GM23248 (cell line): ENCODE measurements around the gene ABHD16A. TPM values are rescaled to one million over a fixed set of nuclear protein-coding genes. Genes with fewer than 3 reads are reported as not detected.

Source experiments
- DNase-seq: peaks from one replicate; pipeline ENCODE4 v3.0.0-alpha.2; 2015
- H2AFZ ChIP-seq: fragments of 200-600 bp; sonication (generic); 2 replicates; pipeline ENCODE4 v1.6.1; 2016; ENCODE audit warnings: antibody characterized with exemption
- H3F3A ChIP-seq: fragments of 200-600 bp; sonication (generic); 2 replicates; pipeline ENCODE4 v1.6.1; 2016; ENCODE audit warnings: mild to moderate bottlenecking, antibody characterized with exemption, mixed run types; ENCODE audit not compliant: insufficient read depth
- H3K27ac ChIP-seq: fragments of 200-600 bp; sonication (generic); 2 replicates; pipeline ENCODE4 v1.5.1; 2016; ENCODE audit warnings: mild to moderate bottlenecking
- H3K27me3 ChIP-seq: fragments of 200-600 bp; sonication (generic); replicated peaks from 2 replicates; pipeline ENCODE4 v1.6.1; 2016; ENCODE audit warnings: mild to moderate bottlenecking; ENCODE audit not compliant: insufficient read depth
- H3K36me3 ChIP-seq: fragments of 200-600 bp; sonication (generic); 2 replicates; pipeline ENCODE4 v1.6.1; 2016; ENCODE audit warnings: low read depth, mild to moderate bottlenecking
- H3K4me1 ChIP-seq: fragments of 200-600 bp; sonication (generic); 2 replicates; pipeline ENCODE4 v1.6.1; 2016; ENCODE audit warnings: mild to moderate bottlenecking; ENCODE audit not compliant: insufficient read depth
- H3K4me2 ChIP-seq: fragments of 200-600 bp; sonication (generic); one replicate; pipeline ENCODE4 v1.6.1; 2016; ENCODE audit warnings: mild to moderate bottlenecking; ENCODE audit not compliant: unreplicated experiment
- H3K4me3 ChIP-seq: fragments of 200-600 bp; sonication (generic); 2 replicates; pipeline ENCODE4 v1.5.1; 2016; ENCODE audit warnings: mild to moderate bottlenecking
- H3K79me2 ChIP-seq: fragments of 200-600 bp; sonication (generic); 2 replicates; pipeline ENCODE4 v1.6.1; 2016; ENCODE audit warnings: mild to moderate bottlenecking; ENCODE audit not compliant: insufficient read depth
- H3K9ac ChIP-seq: fragments of 200-600 bp; sonication (generic); 2 replicates; pipeline ENCODE4 v1.6.1; 2016; ENCODE audit warnings: mild to moderate bottlenecking
- H3K9me2 ChIP-seq: fragments of 200-600 bp; sonication (generic); 2 replicates; pipeline ENCODE4 v1.6.1; 2016; ENCODE audit warnings: mixed run types, mild to moderate bottlenecking, moderate library complexity; ENCODE audit not compliant: insufficient read depth
- H3K9me3 ChIP-seq: fragments of 200-600 bp; sonication (generic); one replicate; pipeline ENCODE4 v1.6.1; 2017; ENCODE audit warnings: low read depth
- H4K20me1 ChIP-seq: fragments of 200-600 bp; sonication (generic); 2 replicates; pipeline ENCODE4 v1.6.0; 2016; ENCODE audit not compliant: insufficient read depth
- EZH2 ChIP-seq: fragments of 200-600 bp; sonication (generic); IDR thresholded peaks from 2 replicates; pipeline ENCODE4 v1.6.1; 2018; ENCODE audit warnings: antibody characterized with exemption, mild to moderate bottlenecking; ENCODE audit not compliant: insufficient read depth, poor library complexity, severe bottlenecking
- EZH2phosphoT487 ChIP-seq: fragments of 200-600 bp; sonication (generic); IDR thresholded peaks from 2 replicates; pipeline ENCODE4 v1.6.1; 2018; ENCODE audit warnings: antibody characterized with exemption, moderate library complexity, mild to moderate bottlenecking, low read depth; ENCODE audit not compliant: insufficient read depth
- WGBS, 2 experiments: methylation state at CpG; one replicate each; pipeline ENCODE4 v1.1.6; 2015 to 2017; ENCODE audit warnings: low lambda C conversion rate in 2 of 2, low coverage in 1 of 2; ENCODE audit errors: missing lambda C conversion rate in 2 of 2; 5-methylcytosine and 5-hydroxymethylcytosine counted together
- in situ Hi-C: fragments of 300-500 bp; cut with MboI; formaldehyde crosslinking; loops from 2 replicates; pipeline ENCODE4 v1.15.0; 2020
- polyA plus RNA-seq: library from polyadenylated mRNA; unstranded; fragments of >200 nt; fragmentation: Nextera tagmentation; extraction: Ambion mirVana; gene quantifications from 2 replicates; pipeline ENCODE4 v1.2.1, GENCODE V29; 2016
- total RNA-seq: library from RNA; depleted of rRNA; stranded (reverse); fragments of >200 nt; shearing (Covaris generic); gene quantifications from 2 replicates; pipeline ENCODE4 v1.2.3, GENCODE V29; 2014

ABHD16A gene
- total and polyA plus RNA-seq, 2 experiments from 2014 or later, result 48.0 to 54.0 TPM

GRCh38 chr6:31718265-31718664 is 15.1 kb upstream of the ABHD16A start:
- no peak overlapping the region for H2AFZ ChIP-seq
- no peak for DNase-seq
- no peaks in the 10 kb centered on the region for H3K27me3 ChIP-seq
- in situ Hi-C loops, result no loop called here
- H3F3A ChIP-seq, result no peaks in the 10 kb centered on the region
- H3K4me1 ChIP-seq, result no peaks in the 10 kb centered on the region
- no peaks in the 10 kb centered on the region for H3K9me3 ChIP-seq
- no peaks in the 10 kb centered on the region for H3K36me3 ChIP-seq
- no peak overlapping the region for H3K4me2 ChIP-seq
- no peak overlapping the region for H3K4me3 ChIP-seq
- H4K20me1 ChIP-seq, result no peaks in the 10 kb centered on the region
- no peaks in the 10 kb centered on the region for H3K9me2 ChIP-seq
- H3K79me2 ChIP-seq, result no peaks in the 10 kb centered on the region
- WGBS, 2 experiments, result 21 to 50% methylated on average over 1 of the region's 1 CpG
- H3K9ac ChIP-seq, result no peak overlapping the region
- H3K27ac ChIP-seq, result no peak overlapping the region
- TF ChIP-seq EZH2 (no peak), EZH2phosphoT487 (no peak)

DNA sequence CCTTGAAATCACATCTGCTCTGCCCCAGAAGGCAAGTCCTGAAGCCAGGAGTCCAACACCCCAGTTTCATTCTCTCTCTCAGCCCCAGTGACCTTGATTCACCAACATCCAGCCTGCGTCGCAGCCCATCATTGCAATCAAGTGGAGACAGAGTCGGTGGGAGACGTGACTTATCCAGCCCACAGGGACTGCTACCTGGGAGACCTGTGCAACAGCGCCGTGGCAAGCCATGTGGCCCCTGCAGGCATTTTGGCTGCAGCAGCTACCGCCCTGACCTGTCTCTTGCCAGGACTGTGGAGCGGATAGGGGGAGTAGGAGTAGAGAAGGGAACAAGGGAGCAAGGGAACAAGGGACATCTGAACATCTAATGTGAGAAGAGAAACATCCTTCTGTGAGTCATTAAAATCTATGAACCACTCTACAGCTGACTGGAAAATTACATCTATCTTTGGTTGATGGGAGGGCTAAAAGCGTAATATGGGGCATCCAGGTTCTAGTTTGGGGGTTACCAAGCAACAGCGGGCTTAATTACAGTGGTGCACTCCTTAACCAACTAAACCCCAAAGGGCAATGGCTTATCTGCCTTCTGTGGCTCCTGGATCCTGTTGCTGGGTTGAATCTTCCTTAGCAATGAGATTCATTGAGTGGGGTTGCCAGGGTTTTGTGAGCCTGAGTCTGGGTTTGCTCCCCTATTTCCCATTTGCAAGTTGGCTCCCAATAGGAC is 14.5 kb upstream of the ABHD16A start:
- Histone ChIP-seq H3K36me3 (no peaks in the 10 kb centered on the region), H3K9me3 (no peaks in the 10 kb centered on the region), H3K9ac (no peak overlapping the region), H2AFZ (no peak overlapping the region), H3K4me2 (no peak overlapping the region), H3K4me1 (no peaks in the 10 kb centered on the region), H3K4me3 (no peak overlapping the region), H3K27ac (no peak overlapping the region), H3K9me2 (no peaks in the 10 kb centered on the region), H3K27me3 (no peaks in the 10 kb centered on the region), H4K20me1 (no peaks in the 10 kb centered on the region), H3F3A (no peaks in the 10 kb centered on the region), H3K79me2 (no peaks in the 10 kb centered on the region)
- no peak for DNase-seq
- TF ChIP-seq EZH2phosphoT487, result no peak
- TF ChIP-seq EZH2, result no peak
- WGBS, 2 experiments, result 59 to 61% methylated on average over 10 of the region's 10 CpGs
- in situ Hi-C loops, result no loop called here

DNA sequence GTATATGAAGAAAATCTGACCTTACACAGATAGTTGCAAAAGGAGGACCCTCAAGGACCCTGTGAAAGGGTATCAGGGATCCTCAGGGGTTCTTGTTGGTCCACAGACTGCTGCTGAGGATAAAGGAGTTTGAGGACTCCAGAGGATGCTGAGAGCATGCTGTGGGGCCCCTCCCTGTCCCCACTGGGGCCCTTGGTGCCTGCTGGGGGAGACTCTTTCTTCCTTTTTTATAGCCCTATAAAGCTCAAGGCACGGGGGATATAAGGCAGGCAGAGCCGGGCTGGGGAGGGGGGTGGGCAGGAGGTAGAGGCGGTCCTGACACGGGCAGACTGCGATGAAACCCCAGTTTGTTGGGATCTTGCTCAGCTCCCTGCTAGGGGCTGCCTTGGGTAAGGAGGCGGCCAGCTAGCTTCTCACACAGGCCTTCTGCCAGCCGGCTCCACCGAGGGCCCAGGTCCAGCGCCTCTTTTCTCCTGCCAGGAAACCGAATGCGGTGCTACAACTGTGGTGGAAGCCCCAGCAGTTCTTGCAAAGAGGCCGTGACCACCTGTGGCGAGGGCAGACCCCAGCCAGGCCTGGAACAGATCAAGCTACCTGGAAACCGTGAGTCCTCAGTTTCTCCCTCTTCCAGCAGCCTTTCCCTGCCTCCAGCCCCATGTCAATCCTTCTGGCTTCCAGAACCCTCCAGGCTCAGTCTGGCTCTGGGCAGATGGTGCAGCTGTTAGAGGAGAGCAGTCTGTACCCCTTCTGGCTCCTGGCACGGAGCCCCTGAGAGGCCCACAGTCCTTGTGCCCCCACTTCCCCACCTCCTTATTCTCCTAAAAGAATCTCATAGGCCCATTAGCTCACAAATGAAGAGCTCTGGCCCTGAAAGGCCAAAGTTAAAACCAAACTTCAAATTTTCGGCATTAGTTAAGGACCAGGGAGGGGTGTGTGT is 12.2 kb upstream of the ABHD16A start, which contains the start of gene LY6G6D:
LY6G6D (plus strand) TSS at position 327 of the 937 bp plus-strand sequence; CDS start at position 335, 8 bp downstream.
- in situ Hi-C loops, result no loop called here
- no peak within 1 kb of the TSS for H3K27ac ChIP-seq
- H3K36me3 ChIP-seq, result no peaks in the 10 kb centered on the region
- DNase-seq, result no peak
- H2AFZ ChIP-seq, result no peak within 1 kb of the TSS
- H3K27me3 ChIP-seq, result no peaks in the 10 kb centered on the region
- 59 to 60% methylated on average over 12 to 16 of the region's 16 CpGs for WGBS, 2 experiments
- H3K9me3 ChIP-seq, result no peaks in the 10 kb centered on the region
- no peaks in the 10 kb centered on the region for H3F3A ChIP-seq
- TF ChIP-seq EZH2phosphoT487, result no peak
- no peak for TF ChIP-seq EZH2
- no peaks in the 10 kb centered on the region for H3K79me2 ChIP-seq
- no peak within 1 kb of the TSS for H3K9ac ChIP-seq
- H3K9me2 ChIP-seq, result no peaks in the 10 kb centered on the region
- no peak within 1 kb of the TSS for H3K4me2 ChIP-seq
- no peaks in the 10 kb centered on the region for H3K4me1 ChIP-seq
- H3K4me3 ChIP-seq, result no peak within 1 kb of the TSS
- H4K20me1 ChIP-seq, result no peaks in the 10 kb centered on the region

GRCh38 chr6:31713991-31714684 is 11.0 kb upstream of the ABHD16A start:
- Histone ChIP-seq H3F3A (no peaks in the 10 kb centered on the region), H2AFZ (no peak overlapping the region), H3K4me2 (no peak overlapping the region), H3K36me3 (no peaks in the 10 kb centered on the region), H3K27me3 (no peaks in the 10 kb centered on the region), H3K4me1 (no peaks in the 10 kb centered on the region), H3K9ac (no peak overlapping the region), H3K79me2 (no peaks in the 10 kb centered on the region), H3K9me2 (no peaks in the 10 kb centered on the region), H3K9me3 (no peaks in the 10 kb centered on the region), H4K20me1 (no peaks in the 10 kb centered on the region), H3K4me3 (no peak overlapping the region), H3K27ac (no peak overlapping the region)
- in situ Hi-C loops, result no loop called here
- 44 to 50% methylated on average over 5 of the region's 5 CpGs for WGBS, 2 experiments
- no peak for DNase-seq
- TF ChIP-seq EZH2, result no peak
- no peak for TF ChIP-seq EZH2phosphoT487
